Body of pancreas (tissue), 4 donors: ENCODE results near the gene ENTR1.

Experiments
- CTCF ChIP-seq, 7 experiments: fragments of 450-650 bp in 4 of 7; fragments of 200-600 bp in 3 of 7; sonication (generic) in 3 of 7; IDR thresholded peaks; one replicate each; pipeline ENCODE4 v1.5.1; 2016 to 2019; ENCODE audit warnings: antibody characterized with exemption in 7 of 7
- POLR2A ChIP-seq, 3 donors: fragments of 450-650 bp; IDR thresholded peaks; one replicate each; pipeline ENCODE4 v1.6.1; 2016; ENCODE audit warnings: antibody characterized with exemption in 3 of 3, mild to moderate bottlenecking in 2 of 3

- no peak for TF ChIP-seq CTCF (IDR thresholded peaks at IDR 0.05)
- no peak for TF ChIP-seq POLR2A (IDR thresholded peaks at IDR 0.05)
Measured at GRCh38 chr9:136395345-136396218, 14.8 kb downstream of the ENTR1 start.
